K562 (cell line): ENCODE measurements around the gene CBX8. TPM values are rescaled to one million over a fixed set of nuclear protein-coding genes. Genes with fewer than 3 reads are reported as not detected.

ENCODE experiments used
- CREM ChIP-seq: IDR thresholded peaks from 2 replicates; pipeline ENCODE4 v1.6.1; 2014; ENCODE audit warnings: antibody characterized with exemption, low read depth
- EGR1 ChIP-seq: fragments of 450-650 bp; conservative IDR thresholded peaks from 2 replicates; pipeline ENCODE4 v1.6.1; 2017; ENCODE audit warnings: mild to moderate bottlenecking
- FIP1L1 ChIP-seq: fragments of 200-400 bp; formaldehyde crosslinking; IDR thresholded peaks from 2 replicates; pipeline ENCODE4 v1.6.1; 2018; ENCODE audit warnings: mild to moderate bottlenecking, low read depth, low read length; ENCODE audit not compliant: poor library complexity, severe bottlenecking
- FOXA1 ChIP-seq: fragments of 450-650 bp; IDR thresholded peaks from 2 replicates; pipeline ENCODE4 v1.6.1; 2016; ENCODE audit warnings: mild to moderate bottlenecking, borderline replicate concordance
- GABPB2 ChIP-seq: fragments of 250-450 bp; sonication (Bioruptor Pico); conservative IDR thresholded peaks from 2 replicates; pipeline ENCODE4 v1.5.1; 2021; ENCODE audit warnings: mild to moderate bottlenecking
- HCFC1 ChIP-seq: IDR thresholded peaks from 2 replicates; pipeline ENCODE4 v1.6.1; 2012; ENCODE audit warnings: low read depth, low read length, improper control_type of control experiment
- HMGN3 ChIP-seq: IDR thresholded peaks from 2 replicates; pipeline ENCODE4 v1.6.1; 2011; ENCODE audit warnings: borderline replicate concordance, low read depth, mild to moderate bottlenecking, mixed read lengths, low read length; ENCODE audit not compliant: insufficient read length; ENCODE audit errors: extremely low read depth
- HMGXB4 ChIP-seq: sonication (generic); formaldehyde crosslinking; IDR thresholded peaks from 2 replicates; pipeline ENCODE4 v1.8.1; 2023; ENCODE audit warnings: mild to moderate bottlenecking, missing genetic modification reagents
- NCOA6 ChIP-seq: fragments of 450-650 bp; IDR thresholded peaks from 2 replicates; pipeline ENCODE4 v1.6.1; 2017; ENCODE audit warnings: mild to moderate bottlenecking
- PTRF ChIP-seq: fragments of 450-650 bp; IDR thresholded peaks from 2 replicates; pipeline ENCODE4 v1.6.1; 2016; ENCODE audit warnings: mild to moderate bottlenecking, missing genetic modification characterization, missing compliant biosample characterization
- RBBP5 ChIP-seq: fragments of 200-600 bp; sonication (generic); IDR thresholded peaks from 2 replicates; pipeline ENCODE4 v1.6.1; 2012; ENCODE audit warnings: borderline replicate concordance, mild to moderate bottlenecking, low read length, control low read depth, inconsistent platforms; ENCODE audit not compliant: insufficient read depth, poor library complexity, severe bottlenecking
- RBFOX2 ChIP-seq: fragments of 200-400 bp; formaldehyde crosslinking; IDR thresholded peaks from 2 replicates; pipeline ENCODE4 v1.6.1; 2017; ENCODE audit warnings: low read depth, mild to moderate bottlenecking, low read length, moderate library complexity
- RNF219 ChIP-seq: fragments of 250-450 bp; sonication (Bioruptor Pico); IDR thresholded peaks from 2 replicates; pipeline ENCODE4 v1.5.0; 2022; ENCODE audit warnings: mild to moderate bottlenecking
- SNAPC5 ChIP-seq: fragments of 250-450 bp; sonication (Bioruptor Pico); IDR thresholded peaks from 2 replicates; pipeline ENCODE4 v1.8.0; 2021; ENCODE audit warnings: moderate library complexity, mild to moderate bottlenecking, inconsistent platforms
- SOX6 ChIP-seq: fragments of 450-650 bp; IDR thresholded peaks from 2 replicates; pipeline ENCODE4 v1.6.1; 2014; ENCODE audit warnings: mild to moderate bottlenecking
- TAF1 ChIP-seq: IDR thresholded peaks from 2 replicates; pipeline ENCODE4 v1.6.1; 2011; ENCODE audit warnings: mild to moderate bottlenecking, low read length, moderate library complexity; ENCODE audit not compliant: insufficient read depth, control insufficient read depth, severe bottlenecking; ENCODE audit errors: extremely low read depth
- TRIM24 ChIP-seq, 2 experiments: fragments of 450-650 bp; IDR thresholded peaks; 2 replicates each; pipeline ENCODE4 v1.6.1; 2016
- ZNF124 ChIP-seq: sonication (generic); formaldehyde crosslinking; IDR thresholded peaks from 2 replicates; pipeline ENCODE4 v1.8.1; 2022; ENCODE audit warnings: missing genetic modification reagents
- ZNF551 ChIP-seq: fragments of 250-450 bp; sonication (Bioruptor Pico); IDR thresholded peaks from 2 replicates; pipeline ENCODE4 v1.5.0; 2021; ENCODE audit warnings: mild to moderate bottlenecking, moderate library complexity
- ZNF589 ChIP-seq: fragments of 200-800 bp; sonication (Bioruptor generic); IDR thresholded peaks from 2 replicates; pipeline ENCODE4 v1.6.1; 2016; ENCODE audit warnings: low read depth, missing genetic modification characterization, missing compliant biosample characterization
- ZNF668 ChIP-seq: fragments of 250-450 bp; sonication (Bioruptor Pico); IDR thresholded peaks from 2 replicates; pipeline ENCODE4 v1.8.0; 2022; ENCODE audit warnings: mild to moderate bottlenecking, inconsistent platforms
- polyA plus RNA-seq, 8 experiments: library from polyadenylated mRNA; depleted of rRNA in 4 of 8; stranded (reverse) in 5 of 8; unstranded in 3 of 8; fragments of >200 nt; fragmentation: Nextera tagmentation in 2 of 8; fragmentation: Illumina TruSeq in 1 of 8; extraction: Ambion mirVana in 2 of 8; extraction: Trizol in 1 of 8; gene quantifications; 2 replicates each; pipeline versions ENCODE4 v1.2.1 to v1.2.3, GENCODE V29; 2011 to 2014; ENCODE audit warnings: inconsistent platforms in 1 of 8, missing spikeins in 1 of 8
- total RNA-seq, 7 experiments: library from RNA; depleted of rRNA in 6 of 7; stranded (reverse); fragments of >200 nt in 6 of 7; fragmentation: Illumina TruSeq in 2 of 7; extraction: Trizol in 2 of 7; gene quantifications; 2 replicates each; pipeline versions ENCODE4 v1.2.1 to v1.2.3, GENCODE V29; 2011 to 2021; ENCODE audit warnings: low replicate concordance in 1 of 7
- TF ChIP-seq, protein P1 (sequence below): fragments of 450-650 bp; conservative IDR thresholded peaks from 2 replicates; pipeline ENCODE4 v1.6.1; 2016; ENCODE audit warnings: missing genetic modification characterization, low read depth, mild to moderate bottlenecking, missing compliant biosample characterization, moderate library complexity

The CBX8 gene
- total and polyA plus RNA-seq, 9 of the 15 experiments (the other 6 are each of a cell fraction or from before 2014, with no cell fraction given): 0.08 to 11.9 (median 2.6) TPM

- TF ChIP-seq ZNF668 (CRISPR knock-in tag): no peak
- peak; percentile 50 for TF ChIP-seq CREM
- TF ChIP-seq RBBP5: peak; percentile 51
- peak; percentile 51 for TF ChIP-seq TAF1
- no peak for TF ChIP-seq HMGXB4
- TF ChIP-seq ZNF589 (CRISPR knock-in tag): no peak
- TF ChIP-seq ZNF124 (CRISPR knock-in tag): no peak
- peak; percentile 85 for TF ChIP-seq EGR1
- TF ChIP-seq, protein P1, sequence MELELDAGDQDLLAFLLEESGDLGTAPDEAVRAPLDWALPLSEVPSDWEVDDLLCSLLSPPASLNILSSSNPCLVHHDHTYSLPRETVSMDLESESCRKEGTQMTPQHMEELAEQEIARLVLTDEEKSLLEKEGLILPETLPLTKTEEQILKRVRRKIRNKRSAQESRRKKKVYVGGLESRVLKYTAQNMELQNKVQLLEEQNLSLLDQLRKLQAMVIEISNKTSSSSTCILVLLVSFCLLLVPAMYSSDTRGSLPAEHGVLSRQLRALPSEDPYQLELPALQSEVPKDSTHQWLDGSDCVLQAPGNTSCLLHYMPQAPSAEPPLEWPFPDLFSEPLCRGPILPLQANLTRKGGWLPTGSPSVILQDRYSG (tag): no peak
- TF ChIP-seq NCOA6: peak; percentile 59; the same call in 1 of the 2 replicates
- TF ChIP-seq ZNF551 (CRISPR knock-in tag): no peak
- TF ChIP-seq SOX6: peak; percentile 88
- no peak for TF ChIP-seq GABPB2 (CRISPR knock-in tag)
- TF ChIP-seq TRIM24 (IDR thresholded peaks at IDR 0.05): 0 out of 4 replicates have a peak, but pooled peaks of 1 of the 2 experiments have one; percentile 41
- peak; percentile 83 for TF ChIP-seq RBFOX2
- no peak for TF ChIP-seq PTRF (tag)
- TF ChIP-seq SNAPC5 (CRISPR knock-in tag): no peak
- TF ChIP-seq HMGN3: peak; percentile 28
- TF ChIP-seq FIP1L1: no peak
- TF ChIP-seq FOXA1: no peak
- TF ChIP-seq RNF219 (CRISPR knock-in tag): no peak
- peak; percentile 34; the same call in 1 of the 2 replicates for TF ChIP-seq HCFC1
Observed at GRCh38 chr17:79777120-79777893, 19.6 kb downstream of the CBX8 start (continued).
